Fibroblast of the aortic adventitia (primary cell): ENCODE data around the gene IL20RB. TPM values are rescaled to one million over a fixed set of nuclear protein-coding genes. Genes with fewer than 3 reads are reported as not detected.

Experiments used
- DNase-seq: peaks from one replicate; pipeline ENCODE4 v3.0.0-alpha.2; 2010; ENCODE audit warnings: low read depth
- H3K4me3 ChIP-seq: 2 replicates; pipeline ENCODE4 v1.5.1; 2011; ENCODE audit warnings: low read depth, mild to moderate bottlenecking, control low read depth, low read length, moderate library complexity
- CTCF ChIP-seq: IDR thresholded peaks from 2 replicates; pipeline ENCODE4 v1.5.1; 2011; ENCODE audit warnings: mild to moderate bottlenecking, low read length, control low read depth, inconsistent platforms; ENCODE audit not compliant: insufficient read depth
- total RNA-seq: library from RNA; depleted of rRNA; stranded (reverse); fragments of >200 nt; gene quantifications from 2 replicates; pipeline ENCODE4 v1.2.3, GENCODE V29; 2012; ENCODE audit warnings: low replicate concordance

Gene IL20RB
- total RNA-seq, 1 donor, result 4.6 TPM

- no peak for TF ChIP-seq CTCF
- H3K4me3 ChIP-seq, result no peak overlapping the region
- no peak for DNase-seq
Observed at GRCh38 chr3:136943436-136943835, 14.3 kb upstream of the IL20RB start.

GRCh38 chr3:136946978-136947377, 10.8 kb upstream of the IL20RB start:
- DNase-seq, result no peak
- H3K4me3 ChIP-seq, result no peak overlapping the region
- TF ChIP-seq CTCF, result no peak

- no peak overlapping the region for H3K4me3 ChIP-seq
- DNase-seq, result no peak
- no peak for TF ChIP-seq CTCF
Observed at GRCh38 chr3:136947477-136947876, 10.3 kb upstream of the IL20RB start.

- no peak overlapping the region for H3K4me3 ChIP-seq
- no peak for TF ChIP-seq CTCF
- no peak for DNase-seq
Observed at GRCh38 chr3:136949146-136949545, 8.6 kb upstream of the IL20RB start.

GRCh38 chr3:136949708-136950107, 8.1 kb upstream of the IL20RB start:
- DNase-seq, result peak; percentile 57
- no peak overlapping the region for H3K4me3 ChIP-seq
- TF ChIP-seq CTCF, result peak; percentile 27

- DNase-seq, result no peak
- TF ChIP-seq CTCF, result no peak
- no peak overlapping the region for H3K4me3 ChIP-seq
Observed at GRCh38 chr3:136950623-136951022, 7.2 kb upstream of the IL20RB start.

GRCh38 chr3:136952292-136952691, 5.5 kb upstream of the IL20RB start:
- TF ChIP-seq CTCF, result no peak
- no peak for DNase-seq
- H3K4me3 ChIP-seq, result no peak overlapping the region
